Mesenchymal stem cell (in vitro differentiated cells and primary cell): ENCODE measurements around the gene PKN2.

Source experiments
- DNase-seq: peaks from one replicate; pipeline ENCODE4 v3.0.0-alpha.2; 2013
- H2AFZ ChIP-seq: one replicate; pipeline ENCODE4 v1.6.1; 2013; ENCODE audit warnings: low read depth, mild to moderate bottlenecking, control low read depth, inconsistent platforms, low read length, moderate library complexity
- H2AK5ac ChIP-seq: 2 replicates; pipeline ENCODE4 v1.6.1; 2013; ENCODE audit warnings: low read length, moderate library complexity, mild to moderate bottlenecking, inconsistent platforms; ENCODE audit not compliant: severe bottlenecking
- H2BK120ac ChIP-seq: one replicate; pipeline ENCODE4 v1.6.1; 2013; ENCODE audit warnings: low read depth, mild to moderate bottlenecking, inconsistent platforms, low read length, moderate library complexity
- H2BK12ac ChIP-seq, 2 experiments: one replicate each; pipeline ENCODE4 v1.6.1; 2013; ENCODE audit warnings: inconsistent platforms in 2 of 2, low read length in 2 of 2, mild to moderate bottlenecking in 2 of 2, moderate library complexity in 2 of 2, control low read depth in 1 of 2
- H2BK15ac ChIP-seq: one replicate; pipeline ENCODE4 v1.6.1; 2013; ENCODE audit warnings: mild to moderate bottlenecking, low read depth, inconsistent platforms; ENCODE audit not compliant: poor library complexity, severe bottlenecking
- H2BK5ac ChIP-seq: 2 replicates; pipeline ENCODE4 v1.6.1; 2013; ENCODE audit warnings: low read depth, mild to moderate bottlenecking, low read length, control low read depth, inconsistent platforms; ENCODE audit not compliant: poor library complexity, severe bottlenecking
- H3K14ac ChIP-seq, 2 experiments: one replicate each; pipeline ENCODE4 v1.6.1; 2013; ENCODE audit warnings: inconsistent platforms in 2 of 2, low read length in 2 of 2, control low read depth in 1 of 2, mild to moderate bottlenecking in 1 of 2, moderate library complexity in 1 of 2
- H3K18ac ChIP-seq, 2 experiments: one replicate each; pipeline ENCODE4 v1.6.1; 2013; ENCODE audit warnings: inconsistent platforms in 2 of 2, low read length in 2 of 2, control low read depth in 1 of 2, low read depth in 1 of 2, mild to moderate bottlenecking in 1 of 2
- H3K23ac ChIP-seq, 2 experiments: one replicate each; pipeline ENCODE4 v1.6.1; 2013; ENCODE audit warnings: inconsistent platforms in 2 of 2, low read length in 2 of 2, mild to moderate bottlenecking in 2 of 2, moderate library complexity in 2 of 2, control low read depth in 1 of 2
- H3K27ac ChIP-seq: 2 replicates; pipeline ENCODE4 v1.5.1; 2013; ENCODE audit warnings: mild to moderate bottlenecking, moderate library complexity, low read length, control low read depth, inconsistent platforms; ENCODE audit not compliant: poor library complexity, severe bottlenecking
- H3K27me3 ChIP-seq, 2 experiments: 2 replicates each; pipeline versions ENCODE4 v1.6.1 to v1.7.0; 2013; ENCODE audit warnings: low read length in 2 of 2, mild to moderate bottlenecking in 2 of 2, moderate library complexity in 2 of 2, control low read depth in 1 of 2, inconsistent platforms in 1 of 2; ENCODE audit not compliant: control insufficient read depth in 1 of 2, insufficient read depth in 1 of 2
- H3K36me3 ChIP-seq, 2 experiments: 2 replicates each; pipeline versions ENCODE4 v1.6.1 to v1.7.0; 2013; ENCODE audit warnings: low read length in 2 of 2, control low read depth in 1 of 2, inconsistent platforms in 1 of 2, low read depth in 1 of 2, mild to moderate bottlenecking in 1 of 2; ENCODE audit not compliant: insufficient read depth in 2 of 2, control insufficient read depth in 1 of 2
- H3K4ac ChIP-seq, 2 experiments: one replicate each; pipeline ENCODE4 v1.6.1; 2013; ENCODE audit warnings: inconsistent platforms in 2 of 2, low read length in 2 of 2, mild to moderate bottlenecking in 2 of 2, moderate library complexity in 2 of 2, control low read depth in 1 of 2, low read depth in 1 of 2
- H3K4me1 ChIP-seq: 2 replicates; pipeline ENCODE4 v1.6.1; 2013; ENCODE audit warnings: low read depth, low read length, control low read depth; ENCODE audit not compliant: control insufficient read depth, insufficient read depth
- H3K4me2 ChIP-seq: 2 replicates; pipeline ENCODE4 v1.6.1; 2013; ENCODE audit warnings: low read length, mild to moderate bottlenecking, inconsistent platforms; ENCODE audit not compliant: poor library complexity, severe bottlenecking
- H3K4me3 ChIP-seq, 2 experiments: 2 replicates each; pipeline versions ENCODE4 v1.5.1 to v1.7.0; 2013; ENCODE audit warnings: low read length in 2 of 2, mild to moderate bottlenecking in 2 of 2, control low read depth in 1 of 2, low read depth in 1 of 2; ENCODE audit not compliant: insufficient read depth in 1 of 2
- H3K79me1 ChIP-seq: replicated peaks from 2 replicates; pipeline ENCODE4 v1.6.1; 2013; ENCODE audit warnings: mild to moderate bottlenecking, control low read depth, low read length, inconsistent platforms; ENCODE audit not compliant: poor library complexity, severe bottlenecking
- H3K9ac ChIP-seq: 2 replicates; pipeline ENCODE4 v1.7.0; 2013; ENCODE audit warnings: mild to moderate bottlenecking, low read length, moderate library complexity
- H3K9me3 ChIP-seq: 2 replicates; pipeline ENCODE4 v1.7.0; 2013; ENCODE audit warnings: mild to moderate bottlenecking, low read length; ENCODE audit not compliant: control insufficient read depth
- H4K8ac ChIP-seq: one replicate; pipeline ENCODE4 v1.6.1; 2013; ENCODE audit warnings: inconsistent platforms, mild to moderate bottlenecking, low read length, moderate library complexity
- H4K91ac ChIP-seq: one replicate; pipeline ENCODE4 v1.6.1; 2013; ENCODE audit warnings: mild to moderate bottlenecking, low read length, inconsistent platforms
- WGBS: methylation state at CpG from one replicate; pipeline ENCODE4 v1.1.7; 2013; ENCODE audit warnings: mixed read lengths; 5-methylcytosine and 5-hydroxymethylcytosine counted together

Gene PKN2

GRCh38 chr1:88779880-88780279 lies 95.8 kb downstream of the PKN2 start:
- Histone ChIP-seq H3K36me3 (peaks cover 0 to 67% of the 10 kb centered on the region in 2 experiments), H2AK5ac (no peak overlapping the region), H3K23ac (no peak overlapping the region), H4K91ac (no peak overlapping the region), H3K14ac (no peak overlapping the region), H3K27ac (no peak overlapping the region), H3K9me3 (no peaks in the 10 kb centered on the region), H2BK5ac (no peak overlapping the region), H4K8ac (no peak overlapping the region), H3K4ac (no peak overlapping the region), H3K4me1 (no peaks in the 10 kb centered on the region), H2BK120ac (no peak overlapping the region), H2BK15ac (no peak overlapping the region), H3K4me3 (no peak overlapping the region), H3K27me3 (no peaks in the 10 kb centered on the region), H2BK12ac (no peak overlapping the region), H2AFZ (no peak overlapping the region), H3K4me2 (no peak overlapping the region), H3K18ac (no peak overlapping the region), H3K79me1 (peaks cover 19% of the 10 kb centered on the region), H3K9ac (no peak overlapping the region)
- no peak for DNase-seq

GRCh38 chr1:88780485-88780884 lies 96.4 kb downstream of the PKN2 start:
- Histone ChIP-seq H2BK120ac (no peak overlapping the region), H3K23ac (no peak overlapping the region), H3K27ac (no peak overlapping the region), H2AK5ac (no peak overlapping the region), H2AFZ (no peak overlapping the region), H2BK12ac (no peak overlapping the region), H3K27me3 (no peaks in the 10 kb centered on the region), H3K4me2 (no peak overlapping the region), H3K18ac (no peak overlapping the region), H3K36me3 (peaks cover 4 to 68% of the 10 kb centered on the region in 2 experiments), H3K9me3 (no peaks in the 10 kb centered on the region), H4K91ac (no peak overlapping the region), H3K4me3 (no peak overlapping the region), H3K79me1 (peaks cover 22% of the 10 kb centered on the region), H2BK15ac (no peak overlapping the region), H3K9ac (no peak overlapping the region), H4K8ac (no peak overlapping the region), H2BK5ac (no peak overlapping the region), H3K14ac (no peak overlapping the region), H3K4me1 (no peaks in the 10 kb centered on the region), H3K4ac (no peak overlapping the region)
- no peak for DNase-seq

GRCh38 chr1:88783145-88783544 lies 99.1 kb downstream of the PKN2 start:
- Histone ChIP-seq H3K4me2 (no peak overlapping the region), H3K27ac (no peak overlapping the region), H3K79me1 (peaks cover 17% of the 10 kb centered on the region), H4K91ac (no peak overlapping the region), H3K4me1 (no peaks in the 10 kb centered on the region), H3K4ac (no peak overlapping the region), H2AFZ (no peak overlapping the region), H2BK120ac (no peak overlapping the region), H2BK15ac (no peak overlapping the region), H3K27me3 (no peaks in the 10 kb centered on the region), H3K23ac (no peak overlapping the region), H3K9me3 (no peaks in the 10 kb centered on the region), H2BK12ac (no peak overlapping the region), H3K36me3 (peaks cover 4 to 74% of the 10 kb centered on the region in 2 experiments), H3K4me3 (no peak overlapping the region), H3K18ac (no peak overlapping the region), H3K9ac (no peak overlapping the region), H2BK5ac (no peak overlapping the region), H2AK5ac (no peak overlapping the region), H3K14ac (no peak overlapping the region), H4K8ac (no peak overlapping the region)
- 94% methylated on average over 1 of the region's 2 CpGs for WGBS
- no peak for DNase-seq

GRCh38 chr1:88784551-88784950 lies 100.5 kb downstream of the PKN2 start:
- H3K4ac ChIP-seq, result no peak overlapping the region

More at GRCh38 chr1:88784551-88784950, 100.5 kb downstream of the PKN2 start:
- Histone ChIP-seq H3K27me3 (no peaks in the 10 kb centered on the region), H2BK5ac (no peak overlapping the region), H2AFZ (no peak overlapping the region), H2BK12ac (no peak overlapping the region), H3K23ac (no peak overlapping the region), H3K18ac (no peak overlapping the region), H3K27ac (no peak overlapping the region), H3K36me3 (peaks cover 4 to 72% of the 10 kb centered on the region in 2 experiments), H3K9me3 (no peaks in the 10 kb centered on the region), H2BK120ac (no peak overlapping the region), H2AK5ac (no peak overlapping the region), H3K9ac (no peak overlapping the region), H3K4me3 (no peak overlapping the region), H3K4me1 (no peaks in the 10 kb centered on the region), H2BK15ac (no peak overlapping the region), H3K14ac (no peak overlapping the region), H3K4me2 (no peak overlapping the region), H4K8ac (no peak overlapping the region), H3K79me1 (peaks cover 11% of the 10 kb centered on the region), H4K91ac (no peak overlapping the region)
- DNase-seq, result no peak
- WGBS, result over 99% methylated on average over 5 of the region's 6 CpGs
